Lower leg skin (tissue), 4 donors: ENCODE measurements around the gene SLC25A6. TPM values are rescaled to one million over a fixed set of nuclear protein-coding genes. Genes with fewer than 3 reads are reported as not detected.

ENCODE experiments used
- DNase-seq, 2 donors: peaks; one replicate each; pipeline ENCODE4 v3.0.0-alpha.2; 2019; ENCODE audit warnings: low spot score in 2 of 2
- H3K4me3 ChIP-seq: fragments of 200-600 bp; sonication (generic); 2 replicates; pipeline ENCODE4 v1.5.1; 2017; ENCODE audit warnings: mild to moderate bottlenecking, low read depth; ENCODE audit not compliant: poor library complexity, severe bottlenecking
- POLR2A ChIP-seq, 2 donors: fragments of 450-650 bp; IDR thresholded peaks; one replicate each; pipeline ENCODE4 v1.6.1; 2016 to 2017; ENCODE audit warnings: antibody characterized with exemption in 2 of 2, mild to moderate bottlenecking in 1 of 2, moderate library complexity in 1 of 2
- WGBS, 2 donors: methylation state at CpG; one replicate each; pipeline ENCODE4 v1.1.5; 2018; 5-methylcytosine and 5-hydroxymethylcytosine counted together
- intact Hi-C: fragments of 100-400 bp; cut with DNase I; formaldehyde crosslinking; loops from one replicate; pipeline ENCODE4 v1.15.0; 2023; ENCODE audit warnings: low total_unique reads
- total RNA-seq, 4 donors: library from RNA; depleted of rRNA; stranded (reverse); fragments of >200 nt; gene quantifications; one replicate each; pipeline ENCODE4 v1.1.0, GENCODE V29; 2016
- TF ChIP-seq, protein P1 (sequence below), 3 donors: fragments of 450-650 bp; IDR thresholded peaks; one replicate each; pipeline ENCODE4 v1.5.1; 2016; ENCODE audit warnings: antibody characterized with exemption in 3 of 3, mild to moderate bottlenecking in 3 of 3, moderate library complexity in 2 of 3

SLC25A6 gene
- total RNA-seq, 4 donors from 2014 or later: 187 to 282 (median 260) TPM

DNA sequence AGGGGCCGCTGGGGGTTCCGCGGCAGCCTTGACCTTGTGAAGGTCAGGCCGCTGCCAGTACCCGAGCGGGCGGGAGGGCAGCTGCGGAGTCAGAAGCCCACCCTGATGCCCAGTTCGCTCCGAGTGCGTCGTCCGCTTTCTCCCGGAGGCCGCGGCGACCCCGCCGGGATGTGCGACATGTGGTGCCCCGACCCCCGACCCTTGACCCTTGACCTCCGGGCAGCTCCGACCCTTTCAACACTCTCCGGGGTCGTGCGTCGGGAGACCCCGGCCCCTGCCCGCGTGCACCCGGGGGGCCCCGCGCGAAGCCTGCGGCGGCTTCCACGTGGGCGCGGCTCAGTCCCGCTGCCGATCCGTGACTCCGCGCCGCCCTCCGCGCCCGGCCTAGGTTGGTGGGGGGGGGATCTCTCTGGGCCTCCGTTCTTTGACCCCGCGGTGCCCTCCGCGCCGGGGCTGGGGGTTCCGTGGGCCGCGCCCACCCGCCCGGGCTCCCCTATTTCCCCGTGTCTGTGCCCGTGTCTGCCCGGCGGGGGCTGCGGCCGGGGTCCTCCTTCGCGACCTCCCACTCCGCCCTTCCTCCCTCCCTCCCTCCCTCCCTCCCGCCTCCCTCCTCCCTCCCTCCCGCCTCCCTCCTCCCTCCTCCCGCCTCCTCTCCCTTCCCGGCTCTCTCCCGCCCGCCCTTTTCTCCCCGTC lies 609 bp upstream of the SLC25A6 start:
- intact Hi-C loops: no loop called here
- 0 to 1% methylated on average over 15 to 17 of the region's 76 CpGs for WGBS, 2 donors

DNA sequence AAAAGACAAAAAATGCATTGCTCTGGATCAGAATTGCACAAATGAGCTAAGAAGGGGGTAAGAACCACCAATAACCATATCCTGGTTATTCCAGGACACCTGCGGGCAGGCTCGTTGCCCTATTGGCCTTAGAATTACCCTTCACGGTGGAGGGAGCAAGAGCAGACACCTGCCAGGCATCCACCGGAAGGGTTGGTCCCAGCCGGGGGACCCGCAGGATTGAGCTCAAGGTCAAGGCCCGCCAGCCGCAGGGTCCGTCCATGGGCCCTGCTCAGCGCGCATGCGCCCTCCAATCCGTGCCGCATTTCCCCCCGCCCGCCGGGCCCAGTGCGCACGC lies 575 bp downstream of the SLC25A6 start:
- TF ChIP-seq POLR2A (IDR thresholded peaks at IDR 0.05): no peak
- TF ChIP-seq, protein P1, sequence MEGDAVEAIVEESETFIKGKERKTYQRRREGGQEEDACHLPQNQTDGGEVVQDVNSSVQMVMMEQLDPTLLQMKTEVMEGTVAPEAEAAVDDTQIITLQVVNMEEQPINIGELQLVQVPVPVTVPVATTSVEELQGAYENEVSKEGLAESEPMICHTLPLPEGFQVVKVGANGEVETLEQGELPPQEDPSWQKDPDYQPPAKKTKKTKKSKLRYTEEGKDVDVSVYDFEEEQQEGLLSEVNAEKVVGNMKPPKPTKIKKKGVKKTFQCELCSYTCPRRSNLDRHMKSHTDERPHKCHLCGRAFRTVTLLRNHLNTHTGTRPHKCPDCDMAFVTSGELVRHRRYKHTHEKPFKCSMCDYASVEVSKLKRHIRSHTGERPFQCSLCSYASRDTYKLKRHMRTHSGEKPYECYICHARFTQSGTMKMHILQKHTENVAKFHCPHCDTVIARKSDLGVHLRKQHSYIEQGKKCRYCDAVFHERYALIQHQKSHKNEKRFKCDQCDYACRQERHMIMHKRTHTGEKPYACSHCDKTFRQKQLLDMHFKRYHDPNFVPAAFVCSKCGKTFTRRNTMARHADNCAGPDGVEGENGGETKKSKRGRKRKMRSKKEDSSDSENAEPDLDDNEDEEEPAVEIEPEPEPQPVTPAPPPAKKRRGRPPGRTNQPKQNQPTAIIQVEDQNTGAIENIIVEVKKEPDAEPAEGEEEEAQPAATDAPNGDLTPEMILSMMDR (IDR thresholded peaks at IDR 0.05): no peak
- peak in 1 of 2 donors; percentile 98 for DNase-seq
- intact Hi-C loops: no loop called here
- WGBS, 2 donors: 0 to 1% methylated on average over 4 to 19 of the region's 19 CpGs
- H3K4me3 ChIP-seq: peak overlapping the region; percentile 97

More for the DNA sequence above, 609 bp upstream of the SLC25A6 start:
- DNase-seq: peak; percentile 60 to 91
- peak in 1 of 2 donors; percentile 13 for TF ChIP-seq POLR2A (IDR thresholded peaks at IDR 0.05)
- TF ChIP-seq, protein P1 (IDR thresholded peaks at IDR 0.05): no peak
- peak overlapping the region; percentile 50 for H3K4me3 ChIP-seq

DNA sequence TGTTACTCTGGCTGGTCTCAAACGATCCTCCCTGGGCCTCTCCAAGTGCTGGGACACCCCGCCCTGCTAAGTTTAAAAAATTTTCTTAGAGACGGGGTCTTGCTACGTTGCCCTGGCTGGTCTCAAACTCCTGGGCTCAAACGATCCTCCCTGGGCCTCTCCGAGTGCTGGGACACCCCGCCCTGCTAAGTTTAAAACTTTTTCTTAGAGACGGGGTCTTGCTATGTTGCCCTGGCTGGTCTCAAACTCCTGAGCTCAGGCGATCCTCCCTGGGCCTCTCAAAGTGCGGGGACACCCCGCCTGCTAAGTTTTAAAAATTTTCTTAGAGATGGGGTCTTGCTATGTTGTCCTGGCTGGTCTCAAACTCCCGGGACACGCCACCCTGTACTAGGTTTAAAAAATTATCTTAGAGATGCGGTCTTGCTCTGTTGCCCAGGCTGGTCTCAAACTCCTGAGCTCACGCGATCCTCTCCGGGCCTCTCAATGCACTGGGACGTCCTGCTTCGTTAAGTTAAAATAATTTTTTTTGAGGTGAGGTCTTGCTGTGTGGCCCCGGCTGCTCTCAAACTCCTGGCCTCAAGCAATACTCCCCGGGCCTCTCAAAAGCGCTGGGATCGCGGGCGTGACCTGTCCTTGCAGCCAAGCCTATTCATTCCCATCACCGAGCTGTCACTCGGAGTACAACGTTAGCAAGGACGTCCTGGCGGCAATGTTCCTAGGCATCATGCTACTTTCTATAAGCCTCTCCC lies 1.1 kb downstream of the SLC25A6 start:
- DNase-seq: peak in 1 of 2 donors; percentile 86
- WGBS, 2 donors: 49% methylated on average over 30 of the region's 30 CpGs
- H3K4me3 ChIP-seq: peak overlapping the region; percentile 97
- TF ChIP-seq POLR2A (IDR thresholded peaks at IDR 0.05): no peak
- TF ChIP-seq, protein P1 (IDR thresholded peaks at IDR 0.05): no peak
- intact Hi-C loops: no loop called here

DNA sequence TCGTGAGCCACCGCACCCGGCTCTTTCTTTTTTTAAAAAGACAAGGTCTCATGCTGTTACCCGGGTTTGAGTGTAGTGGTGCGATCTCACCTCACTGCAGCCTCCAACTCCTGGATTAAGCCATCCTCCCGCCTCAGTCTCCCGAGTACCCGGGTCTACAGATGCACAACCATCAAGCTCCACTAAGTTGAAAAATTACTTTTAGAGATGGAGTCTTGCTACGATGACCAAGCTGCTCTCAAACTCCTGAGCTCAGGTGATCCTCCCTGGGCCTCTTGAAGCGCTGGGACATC lies 2.0 kb downstream of the SLC25A6 start:
- TF ChIP-seq, protein P1 (IDR thresholded peaks at IDR 0.05): no peak
- no peak for TF ChIP-seq POLR2A (IDR thresholded peaks at IDR 0.05)
- no peak for DNase-seq
- intact Hi-C loops: no loop called here
- no peak overlapping the region for H3K4me3 ChIP-seq
- WGBS, 2 donors: 91 to 94% methylated on average over 10 of the region's 10 CpGs

DNA sequence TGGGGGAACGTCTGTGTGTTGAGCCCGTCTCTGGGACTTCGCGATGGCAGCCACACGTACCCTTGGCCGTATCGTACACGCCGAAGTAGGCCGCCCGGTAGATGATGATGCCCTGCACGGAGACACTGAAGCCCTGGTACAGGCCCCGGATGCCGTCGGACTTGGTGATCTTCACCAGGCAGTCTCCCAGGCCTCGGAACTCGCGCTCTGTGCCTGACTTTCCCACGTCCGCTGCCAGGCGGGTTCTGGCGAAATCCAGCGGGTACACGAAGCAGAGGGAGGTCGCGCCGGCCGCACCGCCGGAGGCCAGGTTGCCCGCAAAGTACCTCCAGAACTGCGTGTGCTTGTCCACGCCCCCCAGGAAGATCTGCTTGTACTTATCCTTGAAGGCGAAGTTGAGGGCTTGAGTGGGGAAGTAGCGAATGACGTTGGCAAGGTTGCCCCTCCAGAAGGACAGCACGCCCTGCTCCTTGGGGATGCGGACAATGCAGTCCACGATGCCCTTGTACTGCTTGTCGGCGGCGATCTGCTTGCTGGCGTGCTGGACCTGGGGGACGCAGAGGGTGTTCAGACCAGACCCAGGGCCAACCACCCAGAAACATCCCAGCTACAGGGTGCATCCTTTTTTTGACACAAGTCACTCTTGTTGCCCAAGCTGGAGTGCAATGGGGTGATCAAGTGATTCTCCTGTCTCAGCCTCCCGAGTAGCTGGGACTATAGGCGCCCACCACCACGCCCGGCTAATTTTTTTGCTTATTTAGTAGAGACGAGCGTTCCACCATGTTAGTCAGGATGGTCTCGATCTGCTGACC lies 2.5 kb downstream of the SLC25A6 start:
- DNase-seq: peak; percentile 13 to 83
- intact Hi-C loops: no loop called here
- 90 to 92% methylated on average over 41 to 49 of the region's 51 CpGs for WGBS, 2 donors
- no peak overlapping the region for H3K4me3 ChIP-seq
- no peak for TF ChIP-seq POLR2A (IDR thresholded peaks at IDR 0.05)
- TF ChIP-seq, protein P1 (IDR thresholded peaks at IDR 0.05): no peak
